ENCODE data around the gene ZNF652. TPM values are rescaled to one million over a fixed set of nuclear protein-coding genes. Genes with fewer than 3 reads are reported as not detected.

Gene ZNF652
- polyA plus RNA-seq, 1 donor (not counting 4 experiments of a cell fraction or from before 2014, with no cell fraction given): 8.9 TPM

DNA sequence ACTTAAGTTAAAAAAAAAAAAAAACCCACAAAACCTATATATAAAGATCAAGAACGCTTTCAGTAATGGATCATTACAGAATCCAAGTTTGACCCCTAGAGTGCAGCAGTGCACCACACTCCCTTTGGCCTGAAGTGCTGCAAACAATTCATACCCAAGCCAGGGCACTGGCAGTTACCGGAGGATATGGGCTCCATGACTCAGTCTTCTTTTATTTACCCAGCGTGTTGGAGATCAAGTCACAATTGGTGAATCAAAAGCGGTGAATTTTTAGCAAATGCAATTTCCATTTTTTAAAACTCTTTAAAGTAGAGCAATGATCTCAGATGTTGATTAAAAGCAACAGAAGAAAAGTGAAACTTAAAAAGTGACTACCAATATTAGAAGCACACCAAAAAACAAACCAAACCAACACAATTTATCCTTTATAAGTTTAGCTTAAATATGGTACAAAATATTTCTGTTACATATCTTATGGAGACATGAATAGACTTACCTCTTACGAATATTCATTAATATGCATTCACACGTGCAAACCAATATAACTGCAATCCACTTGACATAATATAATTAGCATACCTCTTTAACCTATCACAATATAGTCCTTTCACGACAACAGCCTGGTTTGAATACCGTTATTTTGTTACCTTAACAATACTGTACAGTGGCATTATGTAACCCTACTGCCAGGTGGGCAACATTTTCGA is 46.3 kb downstream of the ZNF652 start:
- Histone ChIP-seq H3K4me1 (ENCODE audit: control insufficient read depth, extremely low read depth, insufficient read depth, low read length) (peaks cover 8% of the 10 kb centered on the region), H3K36me3 (ENCODE audit: control insufficient read depth in 2 of 2, extremely low read depth in 1 of 2, insufficient read depth in 2 of 2, low read length in 2 of 2) (peaks cover 4 to 19% of the 10 kb centered on the region in 2 experiments), H3K4me3 (ENCODE audit: control insufficient read depth in 2 of 3, extremely low read depth in 1 of 3, insufficient read depth in 2 of 3, low read depth in 1 of 3, low read length in 3 of 3) (no peak overlapping the region), H4K20me1 (ENCODE audit: control insufficient read depth, extremely low read depth, insufficient read depth, low read length) (no peaks in the 10 kb centered on the region), H2AFZ (ENCODE audit: control insufficient read depth, low read length) (no peak overlapping the region), H3K9me3 (ENCODE audit: control insufficient read depth, low read depth, low read length) (no peaks in the 10 kb centered on the region), H3K79me2 (ENCODE audit: control insufficient read depth, insufficient read depth, low read length) (no peaks in the 10 kb centered on the region), H3K4me2 (ENCODE audit: control insufficient read depth, extremely low read depth, insufficient read depth, low read depth, low read length) (peak overlapping the region; percentile 47), H3K27me3 (ENCODE audit: control insufficient read depth, extremely low read depth, insufficient read depth, low read length) (no peaks in the 10 kb centered on the region), H3K9me1 (ENCODE audit: control insufficient read depth, extremely low read depth, insufficient read depth, low read length) (peaks cover 2% of the 10 kb centered on the region), H3K9ac (ENCODE audit: control insufficient read depth, extremely low read depth, insufficient read depth, low read length) (no peak overlapping the region), H3K27ac (ENCODE audit: control insufficient read depth, insufficient read depth, low read length) (no peak overlapping the region)
- dilution Hi-C loops (cut with MboI; ENCODE audit: extremely low pct_ligation_motif_present, low sequenced_read_pairs): no loop called here
- FAIRE-seq (peak; percentile 13), DNase-seq (ENCODE audit: low read depth, low spot score) (peak; percentile 46)
- TF ChIP-seq, protein P1, sequence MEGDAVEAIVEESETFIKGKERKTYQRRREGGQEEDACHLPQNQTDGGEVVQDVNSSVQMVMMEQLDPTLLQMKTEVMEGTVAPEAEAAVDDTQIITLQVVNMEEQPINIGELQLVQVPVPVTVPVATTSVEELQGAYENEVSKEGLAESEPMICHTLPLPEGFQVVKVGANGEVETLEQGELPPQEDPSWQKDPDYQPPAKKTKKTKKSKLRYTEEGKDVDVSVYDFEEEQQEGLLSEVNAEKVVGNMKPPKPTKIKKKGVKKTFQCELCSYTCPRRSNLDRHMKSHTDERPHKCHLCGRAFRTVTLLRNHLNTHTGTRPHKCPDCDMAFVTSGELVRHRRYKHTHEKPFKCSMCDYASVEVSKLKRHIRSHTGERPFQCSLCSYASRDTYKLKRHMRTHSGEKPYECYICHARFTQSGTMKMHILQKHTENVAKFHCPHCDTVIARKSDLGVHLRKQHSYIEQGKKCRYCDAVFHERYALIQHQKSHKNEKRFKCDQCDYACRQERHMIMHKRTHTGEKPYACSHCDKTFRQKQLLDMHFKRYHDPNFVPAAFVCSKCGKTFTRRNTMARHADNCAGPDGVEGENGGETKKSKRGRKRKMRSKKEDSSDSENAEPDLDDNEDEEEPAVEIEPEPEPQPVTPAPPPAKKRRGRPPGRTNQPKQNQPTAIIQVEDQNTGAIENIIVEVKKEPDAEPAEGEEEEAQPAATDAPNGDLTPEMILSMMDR (optimal IDR thresholded peaks at IDR 0.05 in 1 of 3, IDR thresholded peaks at IDR 0.05 in 1 of 3, conservative IDR thresholded peaks at IDR 0.05 in 1 of 3; ENCODE audit: extremely low read depth in 1 of 3, insufficient read depth in 2 of 3, low read length in 3 of 3): peak; percentile 77 to 85 (median 84)
- no peak for TF ChIP-seq EZH2 (IDR thresholded peaks at IDR 0.05; ENCODE audit: low read length)

DNA sequence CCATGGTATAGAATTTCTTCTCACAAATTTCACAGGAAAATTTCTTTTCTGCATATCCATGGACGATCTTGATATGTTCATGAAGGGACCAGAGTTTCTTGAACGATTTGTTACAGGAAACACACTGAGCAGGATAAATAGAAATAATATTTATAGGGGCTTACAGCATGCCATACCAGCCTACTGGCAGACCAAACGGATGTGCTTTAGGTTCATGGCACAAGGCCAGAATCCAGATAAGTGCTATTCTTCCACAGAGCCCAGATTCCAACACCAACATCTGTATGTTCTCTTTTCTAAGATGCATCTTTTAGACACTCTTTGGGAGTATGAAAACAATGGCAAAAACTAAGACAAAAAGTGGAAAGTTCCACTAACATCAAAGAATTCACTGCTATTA is 49.3 kb downstream of the ZNF652 start:
- Histone ChIP-seq H4K20me1 (ENCODE audit: control insufficient read depth, extremely low read depth, insufficient read depth, low read length) (no peaks in the 10 kb centered on the region), H3K4me1 (ENCODE audit: control insufficient read depth, extremely low read depth, insufficient read depth, low read length) (peaks cover 8% of the 10 kb centered on the region), H3K4me3 (ENCODE audit: control insufficient read depth in 2 of 3, extremely low read depth in 1 of 3, insufficient read depth in 2 of 3, low read depth in 1 of 3, low read length in 3 of 3) (no peak overlapping the region), H3K79me2 (ENCODE audit: control insufficient read depth, insufficient read depth, low read length) (no peaks in the 10 kb centered on the region), H3K27me3 (ENCODE audit: control insufficient read depth, extremely low read depth, insufficient read depth, low read length) (no peaks in the 10 kb centered on the region), H3K36me3 (ENCODE audit: control insufficient read depth in 2 of 2, extremely low read depth in 1 of 2, insufficient read depth in 2 of 2, low read length in 2 of 2) (peaks cover 4 to 19% of the 10 kb centered on the region in 2 experiments), H3K9ac (ENCODE audit: control insufficient read depth, extremely low read depth, insufficient read depth, low read length) (no peak overlapping the region), H3K9me1 (ENCODE audit: control insufficient read depth, extremely low read depth, insufficient read depth, low read length) (peaks cover 2% of the 10 kb centered on the region), H3K27ac (ENCODE audit: control insufficient read depth, insufficient read depth, low read length) (no peak overlapping the region), H3K4me2 (ENCODE audit: control insufficient read depth, extremely low read depth, insufficient read depth, low read depth, low read length) (no peak overlapping the region), H3K9me3 (ENCODE audit: control insufficient read depth, low read depth, low read length) (no peaks in the 10 kb centered on the region), H2AFZ (ENCODE audit: control insufficient read depth, low read length) (no peak overlapping the region)
- TF ChIP-seq, protein P1 (optimal IDR thresholded peaks at IDR 0.05 in 1 of 3, IDR thresholded peaks at IDR 0.05 in 1 of 3, conservative IDR thresholded peaks at IDR 0.05 in 1 of 3; ENCODE audit: extremely low read depth in 1 of 3, insufficient read depth in 2 of 3, low read length in 3 of 3): no peak
- no peak for TF ChIP-seq EZH2 (IDR thresholded peaks at IDR 0.05; ENCODE audit: low read length)
- dilution Hi-C loops (cut with MboI; ENCODE audit: extremely low pct_ligation_motif_present, low sequenced_read_pairs): no loop called here
- FAIRE-seq (no peak), DNase-seq (ENCODE audit: low read depth, low spot score) (no peak)
